ENCODE measurements around the gene BTG1.

The BTG1 gene

DNA sequence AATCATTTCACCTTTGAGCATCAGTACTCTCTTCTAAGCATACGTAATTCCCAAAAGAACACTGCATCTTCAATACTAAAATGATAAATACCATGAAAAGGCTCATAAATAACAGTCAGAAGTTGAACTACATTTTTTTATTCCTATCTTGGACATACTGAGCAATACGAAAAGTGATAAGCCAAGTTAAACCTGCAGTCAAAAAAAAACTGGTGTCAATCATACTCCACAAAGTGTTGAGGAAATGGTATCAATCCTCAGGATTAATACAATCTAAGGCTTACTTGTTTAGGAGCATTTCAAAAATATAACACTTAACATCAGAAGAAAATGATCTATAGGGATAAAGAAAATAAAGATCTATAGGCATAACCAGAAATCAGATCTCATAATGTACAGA lies 5.5 kb downstream of the BTG1 start:
- ChIA-PET CTCF (no interaction called here), POLR2A (no interaction called here)
- TF ChIP-seq NFRKB (IDR thresholded peaks at IDR 0.05): no peak
- TF ChIP-seq PKNOX1 (IDR thresholded peaks at IDR 0.05): peak; percentile 56; the same call in 1 of the 2 replicates
- TF ChIP-seq SP1 (IDR thresholded peaks at IDR 0.05): no peak
- TF ChIP-seq ZNF384 (IDR thresholded peaks at IDR 0.05): no peak
- TF ChIP-seq TARDBP (IDR thresholded peaks at IDR 0.05): no peak
- TF ChIP-seq LEF1 (IDR thresholded peaks at IDR 0.05; ENCODE audit: borderline replicate concordance): no peak
- no peak for TF ChIP-seq FOXM1 (IDR thresholded peaks at IDR 0.05; ENCODE audit: borderline replicate concordance)
- DNase-seq (ENCODE audit: extremely low spot score): no peak

GRCh38 chr12:92139634-92140150 lies 6.0 kb downstream of the BTG1 start:
- POLR2A ChIA-PET: no interaction called here
- CTCF ChIA-PET: no interaction called here
- TF ChIP-seq FOXA1 (IDR thresholded peaks at IDR 0.05): no peak
- no peak for TF ChIP-seq ELF4 (IDR thresholded peaks at IDR 0.05)
- no peak for TF ChIP-seq TARDBP (IDR thresholded peaks at IDR 0.05)
- no peak for TF ChIP-seq ARNT (IDR thresholded peaks at IDR 0.05)
- TF ChIP-seq NFRKB (IDR thresholded peaks at IDR 0.05): no peak
- TF ChIP-seq LEF1 (IDR thresholded peaks at IDR 0.05; ENCODE audit: borderline replicate concordance): no peak
- no peak for TF ChIP-seq ZNF384 (IDR thresholded peaks at IDR 0.05)
- no peak for TF ChIP-seq PKNOX1 (IDR thresholded peaks at IDR 0.05)
- no peak for TF ChIP-seq HDGF (IDR thresholded peaks at IDR 0.05; ENCODE audit: borderline replicate concordance)
- no peak for TF ChIP-seq FOXK2 (IDR thresholded peaks at IDR 0.05)
- TF ChIP-seq SP1 (IDR thresholded peaks at IDR 0.05): no peak
- no peak for TF ChIP-seq L3MBTL2 (conservative IDR thresholded peaks at IDR 0.05)
- no peak for TF ChIP-seq SUZ12 (IDR thresholded peaks at IDR 0.05)
- DNase-seq (ENCODE audit: extremely low spot score): no peak

DNA sequence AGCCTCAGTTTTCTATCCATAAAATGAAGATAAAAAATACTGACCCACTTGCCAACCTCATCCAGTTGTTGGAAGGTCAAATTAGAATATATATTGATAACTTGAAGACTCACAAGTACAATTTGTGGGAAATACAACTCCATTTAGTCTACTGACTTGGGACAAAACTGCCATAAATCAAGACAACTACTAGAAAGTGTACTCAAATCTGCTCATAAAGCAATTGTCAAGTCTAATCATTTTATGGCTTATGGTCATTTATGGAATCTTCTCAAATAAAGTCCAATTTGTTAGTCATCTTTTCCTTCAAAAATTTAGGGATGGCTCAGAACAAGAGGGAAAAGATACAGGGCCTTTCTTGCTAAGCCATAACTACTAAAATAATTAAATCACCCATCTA lies 7.0 kb downstream of the BTG1 start:
- CTCF ChIA-PET: no interaction called here
- POLR2A ChIA-PET: no interaction called here
- TF ChIP-seq HDGF (IDR thresholded peaks at IDR 0.05; ENCODE audit: borderline replicate concordance) (no peak), TARDBP (IDR thresholded peaks at IDR 0.05) (no peak), PKNOX1 (IDR thresholded peaks at IDR 0.05) (peak; percentile 38; the same call in 1 of the 2 replicates), BHLHE40 (IDR thresholded peaks at IDR 0.05; ENCODE audit: borderline replicate concordance) (no peak), L3MBTL2 (conservative IDR thresholded peaks at IDR 0.05) (no peak)
- DNase-seq (ENCODE audit: extremely low spot score): no peak

DNA sequence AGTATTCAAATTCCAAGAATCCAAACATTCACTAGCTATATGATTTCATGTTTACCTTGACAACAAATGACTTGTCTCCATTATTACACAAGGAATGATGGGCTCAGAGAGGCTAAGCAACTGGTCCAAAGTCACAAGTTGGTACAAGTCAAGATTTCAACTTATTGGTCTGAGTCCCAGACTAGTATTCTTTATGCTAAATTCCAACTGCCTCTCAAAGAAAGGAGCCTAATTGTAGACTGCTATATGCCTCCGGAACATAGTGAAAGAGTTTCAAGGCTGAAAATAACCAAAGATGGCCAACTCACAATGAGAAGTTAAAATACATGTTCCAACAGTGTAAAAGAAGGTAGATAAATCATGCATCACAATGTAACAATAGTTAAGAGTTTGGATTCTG lies 7.5 kb downstream of the BTG1 start:
- no peak for TF ChIP-seq FOXM1 (IDR thresholded peaks at IDR 0.05; ENCODE audit: borderline replicate concordance)
- no peak for TF ChIP-seq L3MBTL2 (conservative IDR thresholded peaks at IDR 0.05)
- no peak for TF ChIP-seq ARNT (IDR thresholded peaks at IDR 0.05)
- TF ChIP-seq ELF4 (IDR thresholded peaks at IDR 0.05): no peak
- no peak for TF ChIP-seq FOXK2 (IDR thresholded peaks at IDR 0.05)
- no peak for TF ChIP-seq SP1 (IDR thresholded peaks at IDR 0.05)
- CTCF ChIA-PET: interaction anchor here (0.6 kb wide), 1 partner anchor 327 kb away, joined by 3 read pairs; no protein-coding TSS in a partner anchor
- no peak for DNase-seq (ENCODE audit: extremely low spot score)
- POLR2A ChIA-PET: no interaction called here

GRCh38 chr12:92136965-92137721 lies 8.5 kb downstream of the BTG1 start:
- TF ChIP-seq SUZ12 (IDR thresholded peaks at IDR 0.05) (no peak), CTBP1 (IDR thresholded peaks at IDR 0.05; ENCODE audit: borderline replicate concordance) (no peak), HDGF (IDR thresholded peaks at IDR 0.05; ENCODE audit: borderline replicate concordance) (no peak), LEF1 (IDR thresholded peaks at IDR 0.05; ENCODE audit: borderline replicate concordance) (no peak), ZNF384 (IDR thresholded peaks at IDR 0.05) (no peak), ARNT (IDR thresholded peaks at IDR 0.05) (no peak), FOXM1 (IDR thresholded peaks at IDR 0.05; ENCODE audit: borderline replicate concordance) (no peak), PKNOX1 (IDR thresholded peaks at IDR 0.05) (no peak), BHLHE40 (IDR thresholded peaks at IDR 0.05; ENCODE audit: borderline replicate concordance) (no peak), L3MBTL2 (conservative IDR thresholded peaks at IDR 0.05) (no peak), ELF4 (IDR thresholded peaks at IDR 0.05) (no peak)
- no peak for DNase-seq (ENCODE audit: extremely low spot score)
- CTCF ChIA-PET: interaction anchor here (0.6 to 1.1 kb wide), 2 partner anchors 9 to 326 kb away, joined by 3 to 4 read pairs; partner anchors contain the start of gene BTG1
- POLR2A ChIA-PET: interaction anchor here (4.2 kb wide), 1 partner anchor 8 kb away, joined by 48 read pairs; the partner anchor contains the start of gene BTG1

Data from HEK293T (cell line).